Measurements from ENCODE around the gene SCYGR8.
"Not testable (repeated sequence)": the region's sequence is repeated elsewhere in the genome, so short reads cannot be mapped to it uniquely, and the experiment has no call there.

The SCYGR8 gene

GRCh38 chr2:227745594-227745993, at the start of gene SCYGR8:
SCYGR8 (plus strand) TSS chr2:227745894; CDS start chr2:227745894, 0 bp downstream.
- in situ Hi-C loops (cut with MboI; ENCODE audit: low sequenced_read_pairs), result no loop called here

- in situ Hi-C loops (cut with MboI; ENCODE audit: low sequenced_read_pairs), result no loop called here
Measured at GRCh38 chr2:227696990-227697679, 48.6 kb upstream of the SCYGR8 start.

- in situ Hi-C loops (cut with MboI; ENCODE audit: low sequenced_read_pairs), result no loop called here
Measured at GRCh38 chr2:227701556-227701955, 44.1 kb upstream of the SCYGR8 start.

- in situ Hi-C loops (cut with MboI; ENCODE audit: low sequenced_read_pairs), result no loop called here
Measured at GRCh38 chr2:227703280-227703732, 42.4 kb upstream of the SCYGR8 start.

- in situ Hi-C loops (cut with MboI; ENCODE audit: low sequenced_read_pairs), result no loop called here
Measured at GRCh38 chr2:227703961-227704360, 41.7 kb upstream of the SCYGR8 start.

- in situ Hi-C loops (cut with MboI; ENCODE audit: low sequenced_read_pairs), result no loop called here
Measured at GRCh38 chr2:227706859-227707258, 38.8 kb upstream of the SCYGR8 start.

GRCh38 chr2:227707390-227707789, 38.3 kb upstream of the SCYGR8 start:
- in situ Hi-C loops (cut with MboI; ENCODE audit: low sequenced_read_pairs), result no loop called here

- in situ Hi-C loops (cut with MboI; ENCODE audit: low sequenced_read_pairs), result no loop called here
Measured at GRCh38 chr2:227710986-227711385, 34.7 kb upstream of the SCYGR8 start.

- in situ Hi-C loops (cut with MboI; ENCODE audit: low sequenced_read_pairs), result no loop called here
Measured at GRCh38 chr2:227713291-227713690, 32.4 kb upstream of the SCYGR8 start.

GRCh38 chr2:227716501-227716900, 29.2 kb upstream of the SCYGR8 start:
- in situ Hi-C loops (cut with MboI; ENCODE audit: low sequenced_read_pairs), result no loop called here

GRCh38 chr2:227717687-227718567, 27.8 kb upstream of the SCYGR8 start, which contains the start of gene SLC19A3:
SLC19A3 (minus strand) TSS chr2:227718028; CDS start chr2:227702318, 15,710 bp downstream.
- in situ Hi-C loops (cut with MboI; ENCODE audit: low sequenced_read_pairs), result no loop called here

- in situ Hi-C loops (cut with MboI; ENCODE audit: low sequenced_read_pairs), result no loop called here
Measured at GRCh38 chr2:227719641-227720040, 26.1 kb upstream of the SCYGR8 start.

- in situ Hi-C loops (cut with MboI; ENCODE audit: low sequenced_read_pairs), result no loop called here
Measured at GRCh38 chr2:227720680-227721079, 25.0 kb upstream of the SCYGR8 start.

GRCh38 chr2:227722821-227723220, 22.9 kb upstream of the SCYGR8 start:
- in situ Hi-C loops (cut with MboI; ENCODE audit: low sequenced_read_pairs), result not testable (repeated sequence)

GRCh38 chr2:227724394-227725039, 21.2 kb upstream of the SCYGR8 start, which contains the start of gene SCYGR6:
SCYGR6 (minus strand) TSS chr2:227724757; CDS start chr2:227724757, 0 bp downstream.
- in situ Hi-C loops (cut with MboI; ENCODE audit: low sequenced_read_pairs), result no loop called here

- in situ Hi-C loops (cut with MboI; ENCODE audit: low sequenced_read_pairs), result no loop called here
Measured at GRCh38 chr2:227728035-227728434, 17.7 kb upstream of the SCYGR8 start, which contains the start of gene SCYGR7. SCYGR7 (plus strand) TSS chr2:227728335; CDS start chr2:227728335, 0 bp downstream.

GRCh38 chr2:227739351-227739750, 6.3 kb upstream of the SCYGR8 start:
- in situ Hi-C loops (cut with MboI; ENCODE audit: low sequenced_read_pairs), result no loop called here

GRCh38 chr2:227740705-227741104, 5.0 kb upstream of the SCYGR8 start:
- in situ Hi-C loops (cut with MboI; ENCODE audit: low sequenced_read_pairs), result not testable (repeated sequence)

- in situ Hi-C loops (cut with MboI; ENCODE audit: low sequenced_read_pairs), result no loop called here
Measured at GRCh38 chr2:227748079-227748478, 2.4 kb downstream of the SCYGR8 start.

GRCh38 chr2:227756261-227756660, 10.6 kb downstream of the SCYGR8 start:
- in situ Hi-C loops (cut with MboI; ENCODE audit: low sequenced_read_pairs), result loop anchor here (25.0 kb wide), 1 partner anchor 619 kb away; no protein-coding TSS in a partner anchor

All from HL-60/S4 treated with phorbol 12-myristate 13-acetate at 8.2 ng/mL for 4 days and 3 days (cell line).